Activated CD4-positive, alpha-beta T cell treated with anti-CD3 and anti-CD28 coated beads, Interleukin-2, amount 50 U/mL, for 16 hours (primary cell): Measurements from ENCODE around the gene IGSF5.
"Not testable (repeated sequence)": the region's sequence is repeated elsewhere in the genome, so short reads cannot be mapped to it uniquely, and the experiment has no call there.

Experiments
- DNase-seq: peaks from one replicate; pipeline ENCODE4 v3.0.0-alpha.2; 2020

Gene IGSF5

GRCh38 chr21:39739531-39739930 lies 5.5 kb upstream of the IGSF5 start:
- DNase-seq: not testable (repeated sequence)

- not testable (repeated sequence) for DNase-seq
These were observed 2.4 kb upstream of the IGSF5 start for GRCh38 chr21:39742561-39742960.

- not testable (repeated sequence) for DNase-seq
These were observed 349 bp downstream of the IGSF5 start for GRCh38 chr21:39745332-39745731.

- DNase-seq: no peak
These were observed 5.7 kb downstream of the IGSF5 start for GRCh38 chr21:39750670-39751069.

GRCh38 chr21:39754811-39755210 lies 9.8 kb downstream of the IGSF5 start:
- no peak for DNase-seq

GRCh38 chr21:39756285-39756684 lies 11.3 kb downstream of the IGSF5 start:
- DNase-seq: no peak

- no peak for DNase-seq
These were observed 18.4 kb downstream of the IGSF5 start for GRCh38 chr21:39763272-39763970.

GRCh38 chr21:39774227-39774626 lies 29.2 kb downstream of the IGSF5 start:
- no peak for DNase-seq

GRCh38 chr21:39775816-39776215 lies 30.8 kb downstream of the IGSF5 start:
- no peak for DNase-seq

GRCh38 chr21:39776589-39776988 lies 31.6 kb downstream of the IGSF5 start:
- DNase-seq: no peak

GRCh38 chr21:39781331-39781730 lies 36.3 kb downstream of the IGSF5 start:
- no peak for DNase-seq

- no peak for DNase-seq
These were observed 43.4 kb downstream of the IGSF5 start for GRCh38 chr21:39788383-39788782.

GRCh38 chr21:39796466-39796865 lies 51.5 kb downstream of the IGSF5 start:
- DNase-seq: no peak

GRCh38 chr21:39799178-39799577 lies 54.2 kb downstream of the IGSF5 start:
- DNase-seq: no peak

GRCh38 chr21:39800311-39800710 lies 55.3 kb downstream of the IGSF5 start:
- DNase-seq: no peak

- DNase-seq: no peak
These were observed 57.2 kb downstream of the IGSF5 start for GRCh38 chr21:39802217-39802616.

- no peak for DNase-seq
These were observed 58.4 kb downstream of the IGSF5 start for GRCh38 chr21:39803393-39803792.

GRCh38 chr21:39804240-39804639 lies 59.3 kb downstream of the IGSF5 start:
- no peak for DNase-seq

- DNase-seq: no peak
These were observed 61.0 kb downstream of the IGSF5 start for GRCh38 chr21:39805983-39806382.

GRCh38 chr21:39807738-39808137 lies 62.8 kb downstream of the IGSF5 start:
- no peak for DNase-seq

- no peak for DNase-seq
These were observed 65.0 kb downstream of the IGSF5 start for GRCh38 chr21:39809936-39810335.

GRCh38 chr21:39812983-39813382 lies 68.0 kb downstream of the IGSF5 start:
- no peak for DNase-seq

GRCh38 chr21:39818557-39818956 lies 73.6 kb downstream of the IGSF5 start:
- no peak for DNase-seq

GRCh38 chr21:39822042-39822441 lies 77.1 kb downstream of the IGSF5 start:
- no peak for DNase-seq

- no peak for DNase-seq
These were observed 80.3 kb downstream of the IGSF5 start for GRCh38 chr21:39825250-39825649.
